Nucleus accumbens (tissue), 56 donors: ENCODE data around the gene GSK3A.

ENCODE experiments used
- DNase-seq, 56 donors: peaks; one replicate each; lab custom pipeline; 2025; lab: John Stamatoyannopoulos, UW

The GSK3A gene

GRCh38 chr19:42242512-42243409 is at the start of gene GSK3A:
GSK3A (minus strand) TSS chr19:42242602; CDS start chr19:42242465, 137 bp downstream.
- peak; percentile 97 to 100 (median 100) for DNase-seq

- no peak for DNase-seq
These were observed 49.0 kb upstream of the GSK3A start for GRCh38 chr19:42291435-42291810.

DNA sequence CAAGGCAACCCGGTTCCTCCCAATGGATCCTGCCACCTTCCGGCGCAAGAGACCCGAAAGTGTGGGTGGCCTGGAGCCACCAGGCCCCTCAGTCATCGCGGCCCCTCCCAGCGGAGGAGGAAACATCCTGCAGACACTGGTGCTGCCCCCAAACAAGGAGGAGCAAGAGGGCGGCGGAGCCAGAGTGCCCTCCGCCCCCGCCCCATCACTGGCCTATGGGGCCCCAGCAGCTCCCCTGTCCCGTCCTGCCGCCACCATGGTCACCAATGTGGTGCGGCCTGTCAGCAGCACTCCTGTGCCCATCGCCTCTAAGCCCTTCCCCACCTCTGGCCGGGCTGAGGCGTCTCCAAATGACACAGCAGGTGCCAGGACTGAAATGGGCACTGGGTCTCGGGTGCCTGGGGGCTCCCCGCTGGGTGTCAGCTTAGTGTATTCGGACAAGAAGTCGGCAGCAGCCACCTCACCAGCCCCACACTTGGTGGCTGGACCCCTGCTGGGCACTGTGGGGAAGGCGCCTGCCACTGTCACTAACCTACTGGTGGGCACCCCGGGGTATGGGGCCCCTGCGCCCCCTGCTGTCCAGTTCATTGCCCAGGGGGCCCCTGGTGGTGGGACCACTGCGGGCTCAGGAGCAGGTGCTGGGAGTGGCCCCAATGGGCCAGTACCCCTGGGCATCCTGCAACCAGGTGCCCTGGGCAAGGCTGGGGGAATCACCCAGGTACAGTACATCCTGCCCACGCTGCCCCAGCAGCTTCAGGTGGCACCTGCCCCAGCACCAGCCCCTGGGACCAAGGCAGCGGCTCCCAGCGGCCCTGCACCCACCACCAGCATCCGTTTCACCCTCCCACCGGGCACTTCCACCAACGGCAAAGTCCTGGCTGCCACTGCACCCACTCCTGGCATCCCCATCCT is 48.4 kb upstream of the GSK3A start:
- no peak for DNase-seq

- DNase-seq = no peak
These were observed 47.7 kb upstream of the GSK3A start for GRCh38 chr19:42290136-42290522.

DNA sequence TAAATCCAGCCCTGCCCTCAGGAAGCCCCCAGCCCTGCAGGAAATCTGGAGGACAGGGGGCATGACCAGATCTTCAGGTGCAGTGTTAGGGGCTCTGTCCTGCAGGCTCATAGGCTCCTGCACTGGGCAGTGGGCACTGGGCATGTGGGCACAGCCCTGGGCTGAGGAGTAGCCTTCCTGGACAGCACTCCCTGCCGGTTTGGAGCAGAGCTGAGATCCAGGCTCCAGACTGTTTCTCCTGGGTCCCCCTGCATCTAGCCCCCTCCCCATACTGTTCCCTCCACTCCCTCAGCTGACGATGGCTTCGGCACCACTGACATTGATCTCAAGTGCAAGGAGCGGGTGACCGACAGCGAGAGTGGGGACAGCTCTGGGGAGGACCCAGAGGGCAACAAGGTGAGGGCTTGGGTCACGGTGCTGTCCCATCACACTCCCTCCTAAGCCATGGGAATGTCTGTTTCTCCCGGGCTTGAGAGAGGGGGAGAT is 47.2 kb upstream of the GSK3A start:
- no peak for DNase-seq

- no peak for DNase-seq
These were observed 46.6 kb upstream of the GSK3A start for GRCh38 chr19:42288881-42289555.

DNA sequence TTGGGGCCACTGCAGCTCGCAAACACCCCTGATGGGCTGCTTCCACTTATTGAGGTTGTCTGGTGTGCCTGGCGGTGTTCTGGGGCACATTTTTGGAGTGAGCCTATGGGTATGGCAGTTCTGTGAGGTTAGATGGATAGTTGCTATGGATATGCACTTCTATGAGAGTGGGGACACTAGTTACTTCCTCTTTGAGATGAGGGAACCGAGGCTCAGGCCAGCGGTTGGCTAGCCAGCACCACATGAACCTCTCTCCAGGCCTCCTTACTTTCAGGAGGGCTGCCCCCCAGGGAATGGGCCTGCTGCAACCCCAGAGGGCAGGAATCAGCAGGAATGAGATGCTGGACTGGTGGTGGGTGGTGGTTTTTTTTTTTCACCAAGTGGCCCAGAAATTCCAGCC is 46.0 kb upstream of the GSK3A start:
- no peak for DNase-seq

DNA sequence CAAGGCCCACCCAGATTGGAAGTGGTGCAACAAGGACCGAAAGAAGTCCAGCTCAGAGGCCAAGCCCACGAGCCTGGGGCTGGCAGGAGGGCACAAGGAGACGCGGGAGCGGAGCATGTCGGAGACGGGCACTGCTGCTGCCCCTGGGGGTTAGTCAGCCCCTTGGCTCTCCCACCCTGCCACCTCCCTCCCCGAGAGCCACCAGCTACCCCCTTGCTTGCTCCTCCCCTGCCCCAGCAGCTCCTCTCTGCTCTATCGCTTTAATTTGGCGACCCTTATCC is 45.4 kb upstream of the GSK3A start:
- no peak for DNase-seq

DNA sequence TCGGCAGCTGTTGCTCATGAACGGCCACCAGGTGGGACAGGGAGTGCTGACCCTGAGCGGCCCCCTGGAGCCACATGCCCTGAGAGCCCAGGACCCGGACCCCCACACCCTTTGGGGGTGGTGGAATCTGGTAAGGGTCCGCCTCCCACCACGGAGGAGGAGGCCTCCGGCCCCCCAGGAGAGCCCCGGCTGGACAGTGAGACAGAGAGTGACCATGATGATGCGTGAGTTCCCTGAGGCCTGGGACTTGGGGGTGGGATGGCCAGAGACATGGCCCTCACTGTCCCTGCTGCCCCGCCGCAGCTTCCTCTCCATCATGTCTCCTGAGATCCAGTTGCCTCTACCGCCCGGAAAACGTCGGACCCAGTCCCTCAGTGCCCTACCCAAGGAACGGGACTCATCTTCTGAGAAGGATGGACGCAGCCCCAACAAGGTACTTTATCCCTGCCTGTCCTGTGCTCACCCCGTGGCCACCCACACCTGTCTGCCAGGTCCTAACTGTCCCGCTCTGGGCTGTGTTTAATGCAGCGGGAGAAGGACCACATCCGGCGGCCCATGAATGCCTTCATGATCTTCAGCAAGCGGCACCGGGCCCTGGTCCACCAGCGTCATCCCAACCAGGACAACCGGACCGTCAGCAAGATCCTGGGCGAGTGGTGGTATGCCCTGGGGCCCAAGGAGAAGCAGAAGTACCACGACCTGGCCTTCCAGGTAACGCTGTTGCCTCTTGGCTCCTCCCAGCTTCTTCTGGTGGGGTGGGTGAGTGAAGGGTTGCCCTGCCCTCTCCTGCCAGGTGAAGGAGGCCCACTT is 44.8 kb upstream of the GSK3A start:
- no peak for DNase-seq

DNA sequence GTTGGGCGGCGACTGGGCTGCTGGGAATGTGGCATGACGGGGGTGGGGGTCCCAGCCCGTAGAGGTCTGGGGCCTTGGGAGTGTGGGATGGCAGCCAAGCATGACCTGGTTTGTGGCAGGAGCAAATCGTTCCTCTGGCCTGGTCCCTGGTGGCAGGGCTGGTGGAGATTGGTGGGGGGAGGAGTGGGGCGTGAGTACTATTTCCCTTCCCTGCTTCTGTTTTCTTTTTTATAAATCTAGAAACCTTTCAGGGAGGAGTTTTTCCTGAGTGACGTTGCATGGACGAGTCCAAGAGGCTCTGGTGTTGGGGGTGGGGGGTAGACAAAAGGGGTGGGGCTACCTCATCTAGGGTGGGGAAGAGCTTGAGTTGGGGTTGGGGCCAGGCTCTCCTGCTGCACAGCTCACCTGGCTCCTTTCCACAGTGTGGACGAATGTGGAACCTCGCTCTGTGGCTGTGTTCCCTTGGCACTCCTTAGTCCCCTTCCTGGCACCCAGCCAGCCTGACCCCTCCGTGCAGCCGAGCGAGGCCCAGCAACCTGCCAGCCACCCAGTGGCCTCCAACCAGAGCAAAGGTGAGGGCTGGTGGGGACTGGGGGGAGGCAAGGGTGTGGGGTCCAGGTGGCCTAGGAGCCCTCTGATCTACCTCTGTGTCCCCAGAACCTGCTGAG is 44.1 kb upstream of the GSK3A start:
- DNase-seq = peak in 17 of 56 donors; percentile 6 to 59 (median 24)

- no peak for DNase-seq
These were observed 43.6 kb upstream of the GSK3A start for GRCh38 chr19:42285988-42286348.

DNA sequence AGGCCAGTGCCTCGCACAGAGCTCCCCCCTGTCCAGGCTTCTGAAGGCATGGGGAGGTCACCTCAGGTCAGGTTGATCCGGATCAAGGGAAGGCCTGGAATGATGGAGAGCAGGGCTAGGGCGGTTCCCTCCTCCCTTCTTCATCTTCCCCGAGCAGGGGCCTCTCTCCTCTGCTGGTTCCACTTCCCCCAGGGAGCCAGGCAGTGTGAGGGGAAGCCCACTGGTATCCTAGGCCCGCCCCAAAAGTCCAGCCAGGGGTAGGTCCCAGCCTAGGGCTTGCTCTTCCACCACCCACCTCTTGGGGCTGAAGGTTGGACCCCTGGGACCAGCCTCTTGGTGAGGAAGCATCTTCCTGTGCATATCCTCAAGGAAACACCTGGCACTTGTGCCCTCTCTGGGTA is 43.1 kb upstream of the GSK3A start:
- DNase-seq = no peak

DNA sequence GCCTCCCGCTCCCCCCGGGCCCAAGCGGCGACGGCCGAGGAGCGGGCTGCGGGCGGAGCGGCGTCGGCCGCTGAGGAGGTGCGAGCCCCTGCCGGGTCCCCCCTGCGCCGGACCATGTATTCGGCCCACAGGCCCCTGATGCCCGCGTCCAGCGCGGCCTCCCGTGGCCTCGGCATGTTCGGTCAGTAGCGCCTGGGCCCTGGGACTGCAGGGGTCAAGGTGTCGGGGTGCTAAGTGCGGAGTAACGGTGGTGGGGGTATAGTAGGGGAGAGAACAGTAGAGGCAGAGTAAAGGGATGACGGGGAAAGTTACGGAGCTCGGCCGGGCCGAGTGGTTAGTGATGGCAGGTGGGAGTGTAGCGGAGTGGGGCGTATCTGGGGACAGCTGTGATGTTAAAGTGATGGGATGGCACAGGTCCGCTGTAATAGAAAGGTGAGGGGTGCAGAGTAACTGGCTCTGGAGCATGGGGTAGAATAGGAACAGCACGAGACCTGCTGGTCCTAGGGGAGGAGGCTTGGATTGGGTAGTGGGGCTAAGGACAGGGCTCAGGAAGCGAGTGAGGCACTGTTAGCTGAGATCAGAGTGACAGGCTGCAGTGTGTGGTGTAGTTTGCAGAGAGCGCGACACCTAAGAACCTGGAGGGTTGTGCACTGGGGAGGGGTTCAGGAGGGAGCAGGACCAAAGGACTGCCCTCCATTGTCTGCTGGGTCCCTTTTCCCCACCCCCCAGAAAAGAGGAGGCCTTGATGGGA is 42.4 kb upstream of the GSK3A start:
- peak in 7 of 56 donors; percentile 25 to 61 (median 37) for DNase-seq

- peak in 48 of 56 donors; percentile 46 to 96 (median 82) for DNase-seq
These were observed 41.7 kb upstream of the GSK3A start for GRCh38 chr19:42284066-42284501.

DNA sequence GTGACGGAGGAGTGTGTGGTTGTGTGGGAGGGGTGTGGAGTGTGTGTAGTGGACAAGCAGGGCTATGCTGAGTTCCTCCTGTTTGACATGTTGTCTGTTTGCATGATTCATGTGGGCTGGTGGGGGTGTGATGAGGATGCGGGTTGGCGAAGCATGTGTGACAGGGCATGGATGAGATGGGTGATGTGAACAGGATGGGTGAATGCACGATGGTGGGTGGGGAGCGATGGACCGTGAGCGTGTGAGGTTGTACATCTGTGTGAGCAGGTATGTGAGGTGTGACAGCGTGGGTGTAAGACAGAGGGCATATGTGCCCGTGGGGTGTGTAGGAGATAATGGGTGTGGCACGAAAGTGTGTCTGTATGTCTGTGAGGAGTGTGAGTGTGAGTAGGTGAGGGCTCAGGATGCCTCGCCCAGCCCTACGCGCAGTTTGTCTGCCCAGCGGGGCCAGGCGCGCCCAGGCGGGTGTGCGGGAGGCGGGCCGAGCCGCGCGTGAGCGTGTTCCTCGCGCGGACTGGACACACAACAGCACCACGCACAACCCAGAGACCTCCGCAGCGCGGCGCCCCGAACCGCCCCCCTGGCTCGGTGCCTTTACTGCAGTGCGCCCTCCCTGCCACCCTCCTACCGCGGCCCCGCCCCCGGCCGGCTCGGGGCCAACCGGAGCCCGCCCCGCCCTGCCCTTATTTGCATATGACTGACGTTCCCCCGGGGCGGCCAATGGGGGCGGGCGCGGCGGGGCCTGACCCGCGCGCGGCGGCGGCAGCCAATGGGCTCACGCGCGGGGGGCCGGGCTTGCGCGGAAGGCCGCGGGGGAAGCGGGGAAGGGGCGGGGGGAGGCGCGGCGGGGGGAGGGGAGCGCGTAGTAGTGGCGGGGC is 41.0 kb upstream of the GSK3A start:
- DNase-seq = peak; percentile 42 to 98 (median 92)

GRCh38 chr19:42282819-42283187 is 40.4 kb upstream of the GSK3A start:
- peak in 1 of 56 donors; percentile 54 for DNase-seq
